Hepatocyte (in vitro differentiated cells): ENCODE data around the gene LINGO1. TPM values are rescaled to one million over a fixed set of nuclear protein-coding genes. Genes with fewer than 3 reads are reported as not detected.

ENCODE experiments used
- DNase-seq: peaks from one replicate; pipeline ENCODE4 v3.0.0-alpha.2; 2016; ENCODE audit warnings: low spot score
- H2AFZ ChIP-seq: fragments of 200-600 bp; sonication (generic); 2 replicates; pipeline ENCODE4 v1.6.0; 2016; ENCODE audit warnings: antibody characterized with exemption, mild to moderate bottlenecking
- H3K27ac ChIP-seq: fragments of 200-600 bp; sonication (generic); 2 replicates; pipeline ENCODE4 v1.5.1; 2016; ENCODE audit warnings: mild to moderate bottlenecking
- H3K27me3 ChIP-seq: fragments of 200-600 bp; sonication (generic); 2 replicates; pipeline ENCODE4 v1.6.1; 2016
- H3K36me3 ChIP-seq: fragments of 200-600 bp; sonication (generic); replicated peaks from 2 replicates; pipeline ENCODE4 v1.5.1; 2016; ENCODE audit warnings: low read depth; ENCODE audit not compliant: insufficient read depth
- H3K4me1 ChIP-seq: fragments of 200-600 bp; sonication (generic); 2 replicates; pipeline ENCODE4 v1.5.1; 2016; ENCODE audit warnings: mild to moderate bottlenecking, moderate library complexity; ENCODE audit not compliant: insufficient read depth
- H3K4me2 ChIP-seq: fragments of 200-600 bp; sonication (generic); 2 replicates; pipeline ENCODE4 v1.6.0; 2016
- H3K4me3 ChIP-seq: fragments of 200-600 bp; sonication (generic); 2 replicates; pipeline ENCODE4 v1.5.1; 2016; ENCODE audit warnings: mild to moderate bottlenecking
- H3K79me2 ChIP-seq: fragments of 200-600 bp; sonication (generic); 2 replicates; pipeline ENCODE4 v1.6.0; 2017; ENCODE audit warnings: mild to moderate bottlenecking
- H3K9me2 ChIP-seq: fragments of 200-600 bp; sonication (generic); replicated peaks from 2 replicates; pipeline ENCODE4 v1.6.0; 2017; ENCODE audit warnings: mild to moderate bottlenecking; ENCODE audit not compliant: insufficient read depth
- H3K9me3 ChIP-seq: fragments of 200-600 bp; sonication (generic); 2 replicates; pipeline ENCODE4 v1.5.1; 2016; ENCODE audit warnings: low read depth, mild to moderate bottlenecking
- H4K20me1 ChIP-seq: fragments of 200-600 bp; sonication (generic); 2 replicates; pipeline ENCODE4 v1.6.0; 2016; ENCODE audit warnings: mild to moderate bottlenecking; ENCODE audit not compliant: insufficient read depth, poor library complexity, severe bottlenecking
- CTCF ChIP-seq: fragments of 200-600 bp; sonication (generic); IDR thresholded peaks from 2 replicates; pipeline ENCODE4 v1.5.1; 2016; ENCODE audit warnings: antibody characterized with exemption, mild to moderate bottlenecking; ENCODE audit not compliant: poor library complexity
- EZH2 ChIP-seq: fragments of 200-600 bp; sonication (generic); IDR thresholded peaks from 2 replicates; pipeline ENCODE4 v1.6.1; 2016; ENCODE audit warnings: antibody characterized with exemption, mild to moderate bottlenecking, borderline replicate concordance
- EZH2phosphoT487 ChIP-seq: fragments of 200-600 bp; sonication (generic); IDR thresholded peaks from one replicate; pipeline ENCODE4 v1.6.1; 2018; ENCODE audit warnings: antibody characterized with exemption, mild to moderate bottlenecking, low read depth, moderate library complexity; ENCODE audit not compliant: unreplicated experiment, severe bottlenecking
- WGBS: methylation state at CpG from one replicate; pipeline ENCODE4 v1.1.6; 2016; ENCODE audit warnings: low lambda C conversion rate; ENCODE audit errors: missing lambda C conversion rate; 5-methylcytosine and 5-hydroxymethylcytosine counted together
- polyA plus RNA-seq: library from polyadenylated mRNA; unstranded; fragments of >200 nt; fragmentation: Nextera tagmentation; extraction: Ambion mirVana; gene quantifications from 2 replicates; pipeline ENCODE4 v1.2.1, GENCODE V29; 2016
- total RNA-seq: library from RNA; depleted of rRNA; stranded (reverse); fragments of >200 nt; gene quantifications from 2 replicates; pipeline ENCODE4 v1.2.3, GENCODE V29; 2014

LINGO1 gene
- total and polyA plus RNA-seq, 2 experiments from 2014 or later = 4.3 to 5.1 TPM

DNA sequence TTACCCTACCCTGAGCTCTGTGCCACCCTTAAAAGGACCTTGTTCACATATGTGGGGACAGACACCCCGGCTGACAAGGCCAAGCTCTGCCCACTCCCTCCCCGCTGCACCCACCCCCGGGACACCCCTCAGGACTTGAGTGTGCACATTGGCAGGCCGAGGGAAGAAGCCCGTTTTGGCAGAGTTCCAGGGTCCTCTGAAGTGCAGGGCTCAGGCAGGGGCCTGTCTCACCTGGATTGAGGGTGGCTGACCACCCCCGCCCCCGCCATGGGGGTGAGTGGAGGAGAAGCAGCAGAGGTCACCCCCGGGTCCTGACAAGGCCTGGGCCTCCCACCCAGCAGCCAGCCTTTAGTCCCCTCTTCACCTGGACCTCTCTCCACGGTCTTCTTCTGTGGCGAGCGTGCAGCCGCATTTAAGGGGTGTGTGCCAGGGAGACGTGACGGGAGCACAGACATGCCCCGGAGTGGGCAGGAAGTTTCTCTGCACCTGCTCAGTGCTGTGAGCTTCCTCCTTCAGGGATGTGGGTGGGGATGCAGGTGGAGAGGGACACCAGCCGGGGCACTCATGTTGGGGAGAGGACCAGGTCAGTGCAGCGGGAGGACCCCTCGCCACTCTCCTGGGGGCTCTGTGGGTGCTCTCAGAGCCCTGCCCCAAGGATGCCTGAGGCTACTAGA is 50.7 kb downstream of the LINGO1 start:
- Histone ChIP-seq H3K36me3 (no peaks in the 10 kb centered on the region), H4K20me1 (no peaks in the 10 kb centered on the region), H2AFZ (no peak overlapping the region), H3K4me3 (no peak overlapping the region), H3K4me2 (no peak overlapping the region), H3K79me2 (no peaks in the 10 kb centered on the region), H3K4me1 (no peaks in the 10 kb centered on the region), H3K9me3 (no peaks in the 10 kb centered on the region), H3K27ac (no peak overlapping the region), H3K27me3 (no peaks in the 10 kb centered on the region), H3K9me2 (no peaks in the 10 kb centered on the region)
- TF ChIP-seq EZH2phosphoT487 (no peak), EZH2 (no peak), CTCF (no peak)
- WGBS = 86% methylated on average over 18 of the region's 18 CpGs
- DNase-seq = no peak

- H3K9me2 ChIP-seq = no peaks in the 10 kb centered on the region
- H3K27me3 ChIP-seq = no peaks in the 10 kb centered on the region
- TF ChIP-seq CTCF (no peak), EZH2phosphoT487 (no peak), EZH2 (no peak)
- no peaks in the 10 kb centered on the region for H3K36me3 ChIP-seq
- no peaks in the 10 kb centered on the region for H3K9me3 ChIP-seq
- H3K79me2 ChIP-seq = no peaks in the 10 kb centered on the region
- H4K20me1 ChIP-seq = no peaks in the 10 kb centered on the region
- H3K4me2 ChIP-seq = no peak overlapping the region
- H2AFZ ChIP-seq = no peak overlapping the region
- H3K4me1 ChIP-seq = no peaks in the 10 kb centered on the region
- WGBS = 85% methylated on average over 16 of the region's 16 CpGs
- no peak overlapping the region for H3K4me3 ChIP-seq
- no peak overlapping the region for H3K27ac ChIP-seq
- no peak for DNase-seq
Measured at GRCh38 chr15:77580996-77581682, 51.6 kb downstream of the LINGO1 start.

DNA sequence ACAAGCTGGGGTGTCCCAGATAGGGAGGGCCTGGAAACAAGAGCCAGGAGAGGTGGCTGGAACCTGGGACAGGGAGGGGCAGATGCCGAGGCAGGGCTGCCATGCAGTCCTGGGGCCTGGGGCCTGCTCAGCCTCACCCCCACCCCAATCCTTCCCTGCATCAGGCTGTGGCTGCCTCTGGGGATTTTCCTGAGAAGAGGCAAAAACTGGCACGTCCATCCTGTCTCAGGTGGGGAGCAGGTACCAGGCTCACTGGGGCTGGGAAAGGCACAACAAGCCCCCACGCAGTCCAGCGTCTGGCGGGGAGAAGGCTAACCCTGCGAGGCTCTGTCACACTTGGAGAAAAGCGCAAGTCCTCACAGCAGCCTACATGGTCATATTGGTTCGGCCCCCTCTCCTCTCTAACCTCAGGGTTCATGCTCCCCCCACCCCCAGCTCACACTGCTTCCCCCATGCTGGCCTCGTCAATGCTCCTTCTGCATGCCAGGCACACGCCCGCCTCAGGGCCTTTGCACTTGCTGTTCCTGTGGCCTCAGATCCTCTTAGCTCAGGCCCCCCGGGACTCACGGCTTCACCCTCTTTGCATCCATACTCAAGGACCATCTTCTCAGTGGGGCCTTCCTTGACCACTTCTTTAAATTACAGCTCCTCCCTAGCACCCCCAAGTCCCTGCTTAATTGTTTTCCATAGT is 53.1 kb downstream of the LINGO1 start:
- TF ChIP-seq CTCF (no peak), EZH2 (no peak), EZH2phosphoT487 (no peak)

More for the DNA sequence above, 53.1 kb downstream of the LINGO1 start:
- H3K36me3 ChIP-seq = no peaks in the 10 kb centered on the region
- no peak overlapping the region for H2AFZ ChIP-seq
- no peaks in the 10 kb centered on the region for H3K9me3 ChIP-seq
- no peak overlapping the region for H3K4me2 ChIP-seq
- no peaks in the 10 kb centered on the region for H3K79me2 ChIP-seq
- no peaks in the 10 kb centered on the region for H3K4me1 ChIP-seq
- no peaks in the 10 kb centered on the region for H4K20me1 ChIP-seq
- H3K27me3 ChIP-seq = no peaks in the 10 kb centered on the region
- DNase-seq = no peak
- no peak overlapping the region for H3K27ac ChIP-seq
- no peaks in the 10 kb centered on the region for H3K9me2 ChIP-seq
- 97% methylated on average over 13 of the region's 13 CpGs for WGBS
- H3K4me3 ChIP-seq = no peak overlapping the region
